Cerebellar nuclear complex (tissue), 1 donor: ENCODE measurements around the gene TMEM175.

ENCODE experiments used
- DNase-seq, 2 experiments: peaks; one replicate each; lab custom pipeline; 2025; lab: John Stamatoyannopoulos, UW

TMEM175 gene

GRCh38 chr4:931960-932712 lies at the start of gene TMEM175, which contains the start of gene GAK:
Gene TMEM175 (plus strand): TSS chr4:932460. CDS start chr4:947740, 15,280 bp downstream.
Gene GAK (minus strand): TSS chr4:932316. CDS start chr4:932187, 129 bp downstream.
- DNase-seq: peak; percentile 55 to 82

GRCh38 chr4:882646-883045 lies 49.6 kb upstream of the TMEM175 start:
- DNase-seq: no peak

GRCh38 chr4:883377-884095 lies 48.7 kb upstream of the TMEM175 start:
- DNase-seq: no peak

- no peak for DNase-seq
Observed at GRCh38 chr4:884259-884658, 48.0 kb upstream of the TMEM175 start.

GRCh38 chr4:884896-885295 lies 47.4 kb upstream of the TMEM175 start:
- DNase-seq: no peak

- no peak for DNase-seq
Observed at GRCh38 chr4:885353-885752, 46.9 kb upstream of the TMEM175 start.

- DNase-seq: no peak
Observed at GRCh38 chr4:886244-886643, 46.0 kb upstream of the TMEM175 start.

- no peak for DNase-seq
Observed at GRCh38 chr4:887034-887763, 45.1 kb upstream of the TMEM175 start.

- no peak for DNase-seq
Observed at GRCh38 chr4:888029-888428, 44.2 kb upstream of the TMEM175 start.

GRCh38 chr4:889516-889915 lies 42.7 kb upstream of the TMEM175 start:
- no peak for DNase-seq

GRCh38 chr4:890036-890695 lies 42.1 kb upstream of the TMEM175 start:
- no peak for DNase-seq

GRCh38 chr4:891747-892146 lies 40.5 kb upstream of the TMEM175 start:
- DNase-seq: no peak

GRCh38 chr4:892780-893179 lies 39.5 kb upstream of the TMEM175 start:
- no peak for DNase-seq

GRCh38 chr4:893276-893994 lies 38.8 kb upstream of the TMEM175 start:
- no peak for DNase-seq

- no peak for DNase-seq
Observed at GRCh38 chr4:893995-894705, 38.1 kb upstream of the TMEM175 start.

GRCh38 chr4:895596-895995 lies 36.7 kb upstream of the TMEM175 start:
- DNase-seq: no peak

GRCh38 chr4:896216-896615 lies 36.0 kb upstream of the TMEM175 start:
- no peak for DNase-seq

- no peak for DNase-seq
Observed at GRCh38 chr4:896630-897029, 35.6 kb upstream of the TMEM175 start.

GRCh38 chr4:898123-898522 lies 34.1 kb upstream of the TMEM175 start:
- DNase-seq: no peak

GRCh38 chr4:898869-899555 lies 33.2 kb upstream of the TMEM175 start:
- DNase-seq: peak; percentile 45 to 67
